LNCAP (cell line): Measurements from ENCODE around the gene PIEZO1.

ENCODE experiments used
- TF ChIP-seq, protein P1 (sequence below): fragments of 450-650 bp; IDR thresholded peaks from 2 replicates; pipeline ENCODE4 v1.5.1; 2017; ENCODE audit warnings: mild to moderate bottlenecking

PIEZO1 gene

DNA sequence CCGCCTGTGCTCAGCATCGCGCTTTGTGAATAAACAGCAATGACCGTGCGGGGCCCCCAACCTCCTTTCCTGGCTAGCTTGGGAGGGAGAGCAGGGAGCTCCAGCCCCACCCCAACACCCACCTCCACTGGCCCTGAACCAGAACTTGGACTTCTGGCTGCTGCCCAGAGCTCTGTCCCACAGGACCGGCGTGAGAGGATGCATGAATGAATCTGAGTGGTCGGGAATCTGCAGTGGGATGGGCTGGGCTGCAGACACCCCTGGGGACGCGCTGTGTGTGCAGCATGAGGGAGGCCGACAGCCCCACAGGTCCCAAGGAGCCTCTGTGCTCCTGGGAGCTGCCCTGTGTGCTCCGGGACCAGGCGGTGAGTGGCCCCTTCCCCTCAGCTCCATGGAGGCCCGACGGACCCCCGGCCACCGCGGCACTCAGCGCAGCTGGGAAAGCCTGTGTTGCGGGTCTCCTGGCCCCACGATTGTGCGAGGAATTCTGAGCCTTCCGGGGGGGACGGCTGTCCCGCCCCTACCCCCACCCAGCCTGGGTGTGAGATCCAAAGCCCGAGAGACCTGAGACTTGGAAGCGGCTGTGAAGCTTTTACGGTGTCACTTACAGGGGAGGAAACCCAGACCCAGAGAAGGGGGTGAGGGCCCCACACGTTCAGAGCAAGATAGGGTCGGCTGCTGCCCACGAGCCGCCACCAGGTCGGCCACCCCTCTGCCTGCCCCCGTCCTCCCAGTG, 5.4 kb downstream of the PIEZO1 start:
- TF ChIP-seq, protein P1, sequence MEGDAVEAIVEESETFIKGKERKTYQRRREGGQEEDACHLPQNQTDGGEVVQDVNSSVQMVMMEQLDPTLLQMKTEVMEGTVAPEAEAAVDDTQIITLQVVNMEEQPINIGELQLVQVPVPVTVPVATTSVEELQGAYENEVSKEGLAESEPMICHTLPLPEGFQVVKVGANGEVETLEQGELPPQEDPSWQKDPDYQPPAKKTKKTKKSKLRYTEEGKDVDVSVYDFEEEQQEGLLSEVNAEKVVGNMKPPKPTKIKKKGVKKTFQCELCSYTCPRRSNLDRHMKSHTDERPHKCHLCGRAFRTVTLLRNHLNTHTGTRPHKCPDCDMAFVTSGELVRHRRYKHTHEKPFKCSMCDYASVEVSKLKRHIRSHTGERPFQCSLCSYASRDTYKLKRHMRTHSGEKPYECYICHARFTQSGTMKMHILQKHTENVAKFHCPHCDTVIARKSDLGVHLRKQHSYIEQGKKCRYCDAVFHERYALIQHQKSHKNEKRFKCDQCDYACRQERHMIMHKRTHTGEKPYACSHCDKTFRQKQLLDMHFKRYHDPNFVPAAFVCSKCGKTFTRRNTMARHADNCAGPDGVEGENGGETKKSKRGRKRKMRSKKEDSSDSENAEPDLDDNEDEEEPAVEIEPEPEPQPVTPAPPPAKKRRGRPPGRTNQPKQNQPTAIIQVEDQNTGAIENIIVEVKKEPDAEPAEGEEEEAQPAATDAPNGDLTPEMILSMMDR = no peak

DNA sequence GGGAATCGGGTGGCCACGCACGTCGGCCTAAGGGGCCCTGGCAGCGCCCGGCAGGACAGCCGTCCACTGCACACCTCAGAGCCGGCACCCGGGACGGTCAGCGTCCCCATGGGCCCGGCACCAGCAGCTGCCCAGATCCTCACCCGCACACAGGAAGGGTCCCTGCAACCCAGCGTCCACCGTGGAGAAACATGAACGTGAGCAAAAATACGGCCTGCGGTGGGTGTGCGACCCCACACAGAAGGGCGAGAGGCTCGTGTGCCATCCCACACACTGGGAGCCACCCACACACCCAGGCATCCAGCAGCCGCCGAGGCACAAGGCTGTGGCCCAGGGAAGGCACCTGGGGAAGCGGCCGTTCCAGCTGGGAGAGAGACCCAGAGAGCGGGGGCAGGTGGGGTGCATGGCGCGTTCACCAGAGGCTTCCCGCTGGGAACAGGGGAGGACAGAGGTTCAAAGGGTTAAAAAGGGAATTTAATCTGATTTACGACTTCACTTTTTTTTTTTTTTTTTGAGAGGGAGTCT, 6.4 kb downstream of the PIEZO1 start:
- TF ChIP-seq, protein P1 = no peak

DNA sequence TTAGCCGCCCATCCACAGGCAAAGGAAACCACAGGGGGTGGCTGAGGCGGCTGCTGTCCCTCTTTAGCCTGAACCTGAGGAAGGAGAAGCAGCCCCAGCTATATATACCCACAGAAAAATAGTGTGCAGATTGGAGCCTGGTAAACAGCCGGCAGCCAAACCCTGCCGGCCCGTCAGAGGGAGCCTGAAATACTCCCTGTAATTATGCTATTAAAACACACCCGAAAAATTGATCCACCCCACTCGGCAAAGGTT, 6.8 kb downstream of the PIEZO1 start:
- TF ChIP-seq, protein P1 = no peak

DNA sequence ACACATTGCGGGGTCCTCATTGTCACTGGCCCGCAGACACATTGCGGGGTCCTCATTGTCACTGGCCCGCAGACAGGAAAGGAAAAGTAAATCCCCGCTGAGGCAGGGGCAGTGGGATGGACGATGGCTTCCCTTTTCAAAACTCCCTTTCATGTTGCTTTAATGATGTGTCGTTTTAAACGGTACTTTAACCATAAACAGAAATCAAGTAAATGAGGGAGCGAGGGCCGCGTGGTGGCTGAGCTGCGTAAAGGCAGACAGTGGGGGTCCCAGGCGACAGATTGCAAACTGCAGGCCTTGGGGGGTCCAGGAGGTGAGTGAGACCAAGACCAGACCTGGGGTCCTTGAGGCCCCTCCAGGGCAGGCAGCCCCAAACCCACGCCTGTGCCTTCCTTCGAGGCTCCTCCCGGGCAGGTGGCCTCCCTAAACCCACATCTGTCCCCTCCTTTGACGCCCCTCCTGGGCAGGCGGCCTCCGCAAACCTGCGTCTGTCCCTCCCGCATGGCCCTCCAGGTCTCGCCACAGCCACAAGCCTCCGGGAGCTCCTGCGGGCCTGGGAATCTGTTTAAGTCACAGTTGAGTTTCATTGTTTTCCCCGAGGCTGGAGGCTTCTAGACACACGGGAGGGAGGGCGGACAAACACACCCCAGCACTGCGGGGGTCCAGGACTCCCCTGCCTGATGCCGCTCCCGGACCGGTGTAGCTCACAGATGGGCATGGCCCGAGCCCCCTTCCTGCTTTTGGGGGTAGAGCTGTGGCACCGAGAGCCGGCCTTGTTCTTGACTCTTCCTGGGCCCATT, 7.3 kb downstream of the PIEZO1 start:
- TF ChIP-seq, protein P1 = no peak

DNA sequence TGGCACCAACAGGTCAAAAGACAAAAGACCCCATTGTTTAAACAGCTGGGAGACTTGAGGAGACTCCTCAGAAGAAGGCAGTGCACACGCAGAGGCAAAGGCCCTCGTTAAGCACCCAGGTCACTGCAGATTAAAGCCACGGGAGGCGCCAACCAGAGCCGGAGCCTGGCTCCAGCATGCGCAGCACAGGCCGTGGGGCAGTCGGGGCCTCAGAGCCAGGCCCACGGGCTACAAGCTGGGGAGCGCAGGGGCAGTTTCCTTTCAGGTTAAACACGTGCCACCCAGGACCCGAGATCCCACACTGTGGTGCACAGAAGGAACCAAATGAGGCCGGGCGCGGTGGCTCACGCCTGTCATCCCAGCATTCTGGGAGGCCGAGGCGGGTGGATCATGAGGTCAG, 9.2 kb downstream of the PIEZO1 start:
- TF ChIP-seq, protein P1 = no peak

DNA sequence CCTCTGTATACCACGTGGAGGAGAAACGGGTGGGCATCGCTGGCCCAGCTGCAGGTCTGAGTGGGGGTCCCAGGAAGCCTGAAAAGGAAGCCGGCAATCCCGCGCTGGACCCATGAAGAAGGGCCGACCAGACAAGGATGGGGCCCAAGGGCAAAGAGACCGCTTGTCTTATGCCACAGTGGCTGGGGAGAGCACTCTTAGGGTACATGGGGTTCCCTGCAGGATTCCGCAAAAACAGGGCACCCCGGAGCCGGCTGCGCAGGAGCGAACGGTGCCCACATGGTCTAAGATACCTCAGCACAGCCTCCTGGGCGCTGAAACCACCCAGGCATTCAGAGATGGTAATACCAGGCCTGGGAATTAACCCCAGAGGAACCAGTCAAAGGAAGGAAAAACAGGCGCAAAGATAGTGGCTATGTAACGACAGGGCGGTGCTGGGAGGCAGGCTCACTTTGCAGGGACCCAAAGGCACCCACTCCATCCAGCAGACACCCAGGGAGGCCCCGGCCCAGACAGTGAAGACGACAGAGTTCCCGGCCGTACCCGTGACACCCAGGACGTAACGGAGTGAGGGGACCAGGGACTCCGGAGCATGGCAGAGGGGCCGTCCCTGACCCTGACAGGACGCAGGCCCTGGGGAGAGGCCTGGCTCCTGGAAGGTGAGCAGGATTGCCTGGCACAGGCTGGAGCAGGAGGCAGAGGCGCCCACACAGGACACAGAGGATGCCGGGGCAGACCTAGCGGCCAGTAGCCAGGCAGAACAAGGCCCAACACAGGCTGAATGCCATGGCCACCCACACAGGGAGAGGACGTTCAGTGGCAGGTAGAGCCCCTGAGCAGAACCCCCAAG, 10.3 kb downstream of the PIEZO1 start:
- TF ChIP-seq, protein P1 = no peak

DNA sequence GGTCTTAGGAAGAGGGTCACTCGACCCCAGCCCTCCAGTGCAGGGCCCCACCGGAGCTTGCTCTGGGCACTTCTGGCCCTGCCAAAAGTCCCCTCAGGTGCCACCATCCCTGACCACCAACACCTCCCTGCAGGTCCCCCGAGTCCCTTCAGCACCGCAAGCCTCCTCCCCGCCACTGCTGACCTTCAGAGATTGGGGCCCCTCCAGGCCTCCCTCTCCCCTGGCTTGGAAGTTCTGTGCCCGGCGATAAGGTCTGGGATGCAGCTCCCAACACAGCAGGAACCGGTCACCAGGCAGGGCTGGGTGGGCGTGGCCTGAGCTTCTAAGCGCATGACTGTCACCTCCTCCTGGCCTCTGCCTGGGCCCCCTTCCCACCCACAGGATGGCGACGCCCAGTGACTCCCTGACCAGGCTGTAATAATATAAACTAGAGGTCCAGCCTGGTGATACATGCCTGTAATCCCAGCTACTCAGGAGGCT, 11.2 kb downstream of the PIEZO1 start:
- TF ChIP-seq, protein P1 = no peak
